Osteocyte (in vitro differentiated cells): ENCODE data around the gene CRYBB3. TPM values are rescaled to one million over a fixed set of nuclear protein-coding genes. Genes with fewer than 3 reads are reported as not detected.

ENCODE experiments used
- DNase-seq: peaks from one replicate; pipeline ENCODE4 v3.0.0; 2021; ENCODE audit warnings: mixed read lengths; ENCODE audit not compliant: unreplicated experiment; ENCODE audit errors: extremely low spot score
- H3K27ac Mint-ChIP-seq: one replicate; pipeline ENCODE4 v1.8.0; 2021; ENCODE audit warnings: mild to moderate bottlenecking, mixed read lengths; ENCODE audit not compliant: unreplicated experiment
- H3K27me3 Mint-ChIP-seq: one replicate; pipeline ENCODE4 v1.8.0; 2021; ENCODE audit warnings: mixed read lengths; ENCODE audit not compliant: unreplicated experiment
- H3K36me3 Mint-ChIP-seq: one replicate; pipeline ENCODE4 v1.8.0; 2021; ENCODE audit warnings: mixed read lengths; ENCODE audit not compliant: unreplicated experiment
- H3K4me1 Mint-ChIP-seq: one replicate; pipeline ENCODE4 v1.8.0; 2021; ENCODE audit warnings: mixed read lengths; ENCODE audit not compliant: unreplicated experiment
- H3K4me3 Mint-ChIP-seq: one replicate; pipeline ENCODE4 v1.8.0; 2021; ENCODE audit warnings: mild to moderate bottlenecking, moderate library complexity, mixed read lengths; ENCODE audit not compliant: unreplicated experiment
- H3K9me3 Mint-ChIP-seq: one replicate; pipeline ENCODE4 v1.8.0; 2021; ENCODE audit warnings: mixed read lengths; ENCODE audit not compliant: unreplicated experiment
- total RNA-seq: library from RNA; stranded (reverse); gene quantifications from 2 replicates; pipeline ENCODE4 v1.2.1, GENCODE V29; 2021
- TF ChIP-seq, protein P1 (sequence below): fragments of 200-600 bp; sonication (generic); IDR thresholded peaks from 2 replicates; pipeline ENCODE4 v1.5.0; 2021; ENCODE audit warnings: antibody characterized with exemption, mild to moderate bottlenecking, moderate library complexity

CRYBB3 gene
- total RNA-seq, 1 donor from 2014 or later: not detected

DNA sequence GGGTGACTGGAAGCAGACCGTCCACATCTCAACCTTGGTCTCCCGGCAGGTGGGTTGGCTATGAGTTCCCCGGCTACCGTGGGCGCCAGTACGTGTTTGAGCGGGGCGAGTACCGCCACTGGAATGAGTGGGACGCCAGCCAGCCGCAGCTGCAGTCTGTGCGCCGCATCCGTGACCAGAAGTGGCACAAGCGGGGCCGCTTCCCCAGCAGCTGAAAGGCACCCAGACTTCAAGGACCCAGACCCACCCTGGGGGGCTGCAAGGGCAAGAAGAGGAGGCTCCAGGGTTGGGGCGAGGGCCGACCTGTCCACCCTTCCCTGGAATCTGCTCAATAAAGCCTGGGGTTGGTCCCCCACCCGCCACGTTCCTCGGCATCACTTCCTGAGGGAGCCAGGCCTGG is 7.3 kb downstream of the CRYBB3 start:
- H3K4me1 Mint-ChIP-seq: no peaks in the 10 kb centered on the region
- H3K4me3 Mint-ChIP-seq: no peak overlapping the region
- no peak for DNase-seq
- H3K9me3 Mint-ChIP-seq: no peaks in the 10 kb centered on the region
- no peak overlapping the region for H3K27ac Mint-ChIP-seq
- TF ChIP-seq, protein P1, sequence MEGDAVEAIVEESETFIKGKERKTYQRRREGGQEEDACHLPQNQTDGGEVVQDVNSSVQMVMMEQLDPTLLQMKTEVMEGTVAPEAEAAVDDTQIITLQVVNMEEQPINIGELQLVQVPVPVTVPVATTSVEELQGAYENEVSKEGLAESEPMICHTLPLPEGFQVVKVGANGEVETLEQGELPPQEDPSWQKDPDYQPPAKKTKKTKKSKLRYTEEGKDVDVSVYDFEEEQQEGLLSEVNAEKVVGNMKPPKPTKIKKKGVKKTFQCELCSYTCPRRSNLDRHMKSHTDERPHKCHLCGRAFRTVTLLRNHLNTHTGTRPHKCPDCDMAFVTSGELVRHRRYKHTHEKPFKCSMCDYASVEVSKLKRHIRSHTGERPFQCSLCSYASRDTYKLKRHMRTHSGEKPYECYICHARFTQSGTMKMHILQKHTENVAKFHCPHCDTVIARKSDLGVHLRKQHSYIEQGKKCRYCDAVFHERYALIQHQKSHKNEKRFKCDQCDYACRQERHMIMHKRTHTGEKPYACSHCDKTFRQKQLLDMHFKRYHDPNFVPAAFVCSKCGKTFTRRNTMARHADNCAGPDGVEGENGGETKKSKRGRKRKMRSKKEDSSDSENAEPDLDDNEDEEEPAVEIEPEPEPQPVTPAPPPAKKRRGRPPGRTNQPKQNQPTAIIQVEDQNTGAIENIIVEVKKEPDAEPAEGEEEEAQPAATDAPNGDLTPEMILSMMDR: no peak
- peaks cover 4% of the 10 kb centered on the region for H3K27me3 Mint-ChIP-seq
- H3K36me3 Mint-ChIP-seq: no peaks in the 10 kb centered on the region

DNA sequence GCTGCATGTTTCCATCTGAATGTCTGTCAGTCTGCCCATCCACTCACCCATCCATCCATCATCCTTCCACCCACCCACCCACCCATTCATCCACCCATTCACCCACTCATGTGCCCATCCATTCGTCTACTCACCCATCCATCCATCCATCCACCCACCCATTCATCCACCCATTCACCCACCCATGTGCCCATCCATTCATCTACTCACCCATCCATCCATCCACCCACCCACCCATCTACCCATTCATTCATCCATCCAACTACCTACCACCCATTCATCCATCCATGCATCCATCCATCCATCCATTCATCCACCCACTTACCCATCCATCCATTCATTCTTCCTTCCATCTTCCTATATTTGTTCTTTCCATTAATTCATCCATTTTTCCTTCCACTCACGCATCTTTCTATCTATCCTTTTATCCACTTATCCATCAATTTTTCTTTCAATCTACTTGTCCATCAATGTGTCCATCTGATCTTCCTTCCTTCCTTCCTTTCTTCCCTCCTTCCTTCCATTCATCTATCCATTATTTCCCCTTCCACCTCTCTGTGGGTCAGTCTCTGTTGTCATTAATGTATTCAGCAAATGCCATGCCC is 8.0 kb downstream of the CRYBB3 start:
- TF ChIP-seq, protein P1: no peak
- DNase-seq: no peak
- H3K4me1 Mint-ChIP-seq: no peaks in the 10 kb centered on the region
- H3K9me3 Mint-ChIP-seq: no peaks in the 10 kb centered on the region
- H3K27me3 Mint-ChIP-seq: peaks cover 4% of the 10 kb centered on the region
- H3K27ac Mint-ChIP-seq: no peak overlapping the region
- H3K4me3 Mint-ChIP-seq: no peak overlapping the region
- no peaks in the 10 kb centered on the region for H3K36me3 Mint-ChIP-seq

DNA sequence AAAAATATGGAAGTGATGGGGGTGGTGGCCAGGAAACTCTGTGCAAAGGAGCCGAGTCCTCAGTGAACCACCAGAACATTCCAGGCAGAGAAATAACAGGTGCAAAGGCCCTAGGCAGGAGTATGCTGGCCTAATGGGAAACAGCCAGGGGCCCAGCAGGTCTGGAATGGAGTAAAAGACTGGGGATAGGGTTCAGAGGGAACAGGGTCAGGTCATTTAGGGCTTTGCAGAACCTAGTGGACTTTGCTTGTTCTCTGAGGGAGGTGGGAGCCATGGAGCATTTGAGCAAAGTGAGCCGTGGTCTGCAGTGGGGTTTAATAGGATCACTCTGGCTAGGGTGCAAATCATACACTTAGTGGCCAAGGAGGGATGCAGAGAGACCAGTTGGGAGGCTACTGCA is 8.7 kb downstream of the CRYBB3 start:
- Mint-ChIP-seq H3K9me3 (peaks cover 4% of the 10 kb centered on the region), H3K4me3 (no peak overlapping the region), H3K27me3 (peaks cover 4% of the 10 kb centered on the region), H3K4me1 (no peaks in the 10 kb centered on the region), H3K36me3 (no peaks in the 10 kb centered on the region), H3K27ac (no peak overlapping the region)
- TF ChIP-seq, protein P1: no peak
- DNase-seq: no peak

DNA sequence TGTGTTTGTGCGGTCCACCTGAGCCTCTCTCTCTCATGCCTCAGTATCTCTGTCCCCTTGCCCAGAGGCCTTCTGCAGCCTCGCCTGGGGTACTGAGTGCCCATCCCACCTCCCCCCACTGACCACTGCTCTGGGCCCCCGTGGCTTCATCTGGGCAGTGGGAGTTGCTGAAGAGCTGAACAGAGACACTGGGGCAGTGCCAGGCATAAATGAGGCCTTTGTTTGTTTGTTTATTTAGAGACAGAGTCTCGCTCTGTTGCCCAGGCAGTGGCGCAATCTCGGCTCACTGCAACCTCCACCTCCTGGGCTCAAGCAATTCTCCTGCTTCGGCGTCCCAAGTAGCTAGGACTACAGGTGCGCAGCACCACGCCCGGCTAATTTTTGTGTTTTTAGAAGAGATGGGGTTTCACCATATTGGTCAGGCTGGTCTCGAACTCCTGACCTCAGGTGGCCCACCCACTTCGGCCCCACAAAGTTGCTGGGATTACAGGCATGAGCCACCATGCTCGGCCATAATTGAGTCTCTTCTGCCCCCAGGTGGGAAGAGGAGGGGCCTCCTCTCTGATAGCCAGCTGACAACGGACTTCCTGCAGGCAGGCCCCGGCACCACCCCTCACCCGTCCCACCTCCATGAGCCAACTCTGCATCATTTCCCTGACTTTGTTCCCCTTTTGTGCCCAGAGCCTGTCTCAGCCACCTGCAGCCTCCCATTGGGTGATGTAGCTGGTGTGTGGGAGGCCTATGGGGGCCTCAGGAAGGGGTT is 9.3 kb downstream of the CRYBB3 start:
- no peak for DNase-seq
- peaks cover 4% of the 10 kb centered on the region for H3K27me3 Mint-ChIP-seq
- H3K9me3 Mint-ChIP-seq: peaks cover 6% of the 10 kb centered on the region
- TF ChIP-seq, protein P1: no peak
- no peaks in the 10 kb centered on the region for H3K36me3 Mint-ChIP-seq
- no peak overlapping the region for H3K27ac Mint-ChIP-seq
- H3K4me1 Mint-ChIP-seq: no peaks in the 10 kb centered on the region
- H3K4me3 Mint-ChIP-seq: no peak overlapping the region

DNA sequence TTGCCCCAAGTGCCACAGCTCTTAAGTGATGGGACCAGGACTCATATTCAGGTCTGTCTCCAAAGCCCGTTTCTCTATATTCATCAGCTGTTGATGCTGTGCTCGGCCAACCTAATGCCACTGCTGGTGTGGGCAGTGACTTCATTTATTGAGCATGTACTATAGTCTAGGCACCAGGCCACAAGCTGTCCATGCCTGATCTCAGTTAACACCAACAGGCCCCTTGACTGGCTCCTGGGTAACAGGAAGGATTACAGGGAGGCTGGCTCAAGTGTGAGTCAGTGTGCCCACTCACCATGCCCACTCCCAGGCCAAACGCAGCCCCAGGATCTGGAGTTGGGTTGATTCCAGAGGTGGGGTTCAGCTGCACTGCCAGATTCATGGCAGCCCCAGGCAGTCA is 11.1 kb downstream of the CRYBB3 start:
- TF ChIP-seq, protein P1: no peak
- no peak overlapping the region for H3K4me3 Mint-ChIP-seq
- peaks cover 6% of the 10 kb centered on the region for H3K9me3 Mint-ChIP-seq
- H3K27me3 Mint-ChIP-seq: peaks cover 4% of the 10 kb centered on the region
- H3K4me1 Mint-ChIP-seq: no peaks in the 10 kb centered on the region
- H3K36me3 Mint-ChIP-seq: no peaks in the 10 kb centered on the region
- no peak overlapping the region for H3K27ac Mint-ChIP-seq
- no peak for DNase-seq
